ENCODE data around the gene SLC15A1. TPM values are rescaled to one million over a fixed set of nuclear protein-coding genes. Genes with fewer than 3 reads are reported as not detected.

SLC15A1 gene
- 0.14 and 0.33 TPM in 2 replicates for total RNA-seq

GRCh38 chr13:98752467-98753290 lies at the start of gene SLC15A1:
TSS of gene SLC15A1 (minus strand) at chr13:98752672. CDS start at chr13:98752598, 74 bp downstream.

Other genes starting within 250 kb of the SLC15A1 start
- 145 and 170 TPM in 2 replicates for gene STK24, start 175.6 kb downstream of the SLC15A1 start, total RNA-seq
- gene DOCK9, start 225.4 kb upstream of the SLC15A1 start, total RNA-seq: 76.1 and 82.2 TPM in 2 replicates

Data from airway epithelial cell (primary cell).